Renal cortex interstitium (tissue), 15 donors: ENCODE measurements around the gene FUS. TPM values are rescaled to one million over a fixed set of nuclear protein-coding genes. Genes with fewer than 3 reads are reported as not detected.
"Not testable (repeated sequence)": the region's sequence is repeated elsewhere in the genome, so short reads cannot be mapped to it uniquely, and the experiment has no call there.

Experiments
- DNase-seq, 11 donors: peaks; one replicate each; pipeline ENCODE4 v3.0.0-alpha.2; 2013; ENCODE audit warnings: low read depth in 9 of 11, low spot score in 4 of 11; ENCODE audit errors: extremely low read depth in 1 of 11
- long read RNA-seq, 16 experiments: transcript quantifications; one replicate each; lab custom pipeline, GENCODE V29; 2026
- polyA plus RNA-seq, 3 donors: library from polyadenylated mRNA; unstranded; fragments of 120-200 nt; gene quantifications; one replicate each; pipeline ENCODE4 v1.2.1, GENCODE V29; 2013; ENCODE audit not compliant: insufficient read length in 3 of 3

Gene FUS
- 100 to 1,000 TPM; 736 to 808 (median 782) TPM for polyA plus RNA-seq
- long read RNA-seq, donor 1, full-length matches to known transcripts: 53 of 150 reads
- long read RNA-seq, donor 1, partial matches to known transcripts: 97 of 150 reads
- long read RNA-seq, donor 1, other reads (novel, unspliced or antisense): 0 of 150 reads
- long read RNA-seq, donor 2, full-length matches to known transcripts: 38 of 112 reads
- long read RNA-seq, donor 2, partial matches to known transcripts: 74 of 112 reads
- long read RNA-seq, donor 2, other reads (novel, unspliced or antisense): 0 of 112 reads
- long read RNA-seq, donor 3, full-length matches to known transcripts: 97 of 219 reads
- long read RNA-seq, donor 3, partial matches to known transcripts: 122 of 219 reads
- long read RNA-seq, donor 3, other reads (novel, unspliced or antisense): 0 of 219 reads
- long read RNA-seq, donor 4, full-length matches to known transcripts: 68 of 169 reads
- long read RNA-seq, donor 4, partial matches to known transcripts: 101 of 169 reads
- long read RNA-seq, donor 4, other reads (novel, unspliced or antisense): 0 of 169 reads
- long read RNA-seq, donor 5: 0 reads
- long read RNA-seq, donor 6, full-length matches to known transcripts: 83 of 282 reads
- long read RNA-seq, donor 6, partial matches to known transcripts: 199 of 282 reads
- long read RNA-seq, donor 6, other reads (novel, unspliced or antisense): 0 of 282 reads
- long read RNA-seq, donor 7, full-length matches to known transcripts: 85 of 284 reads
- long read RNA-seq, donor 7, partial matches to known transcripts: 194 of 284 reads
- long read RNA-seq, donor 7, other reads (novel, unspliced or antisense): 5 of 284 reads
- long read RNA-seq, donor 8: 0 reads
- long read RNA-seq, donor 9, full-length matches to known transcripts: 70 of 143 reads
- long read RNA-seq, donor 9, partial matches to known transcripts: 73 of 143 reads
- long read RNA-seq, donor 9, other reads (novel, unspliced or antisense): 0 of 143 reads
- long read RNA-seq, donor 10, full-length matches to known transcripts: 66 of 179 reads
- long read RNA-seq, donor 10, partial matches to known transcripts: 113 of 179 reads
- long read RNA-seq, donor 10, other reads (novel, unspliced or antisense): 0 of 179 reads
- long read RNA-seq, donor 11, full-length matches to known transcripts: 56 of 118 reads
- long read RNA-seq, donor 11, partial matches to known transcripts: 62 of 118 reads
- long read RNA-seq, donor 11, other reads (novel, unspliced or antisense): 0 of 118 reads
- long read RNA-seq, donor 12, full-length matches to known transcripts: 32 of 127 reads
- long read RNA-seq, donor 12, partial matches to known transcripts: 68 of 127 reads
- long read RNA-seq, donor 12, other reads (novel, unspliced or antisense): 27 of 127 reads
- long read RNA-seq, donor 13: 0 reads
- long read RNA-seq, donor 14, full-length matches to known transcripts: 59 of 136 reads
- long read RNA-seq, donor 14, partial matches to known transcripts: 77 of 136 reads
- long read RNA-seq, donor 14, other reads (novel, unspliced or antisense): 0 of 136 reads
- long read RNA-seq, donor 15, full-length matches to known transcripts: 30 of 72 reads
- long read RNA-seq, donor 15, partial matches to known transcripts: 42 of 72 reads
- long read RNA-seq, donor 15, other reads (novel, unspliced or antisense): 0 of 72 reads
- long read RNA-seq, donor 16, full-length matches to known transcripts: 205 of 687 reads
- long read RNA-seq, donor 16, partial matches to known transcripts: 389 of 687 reads
- long read RNA-seq, donor 16, other reads (novel, unspliced or antisense): 93 of 687 reads

- peak; percentile 81 to 93 (median 89) for DNase-seq
These were observed at the start of gene FUS for GRCh38 chr16:31179747-31180459. FUS (plus strand) TSS chr16:31180139; CDS start chr16:31180215, 76 bp downstream.

- DNase-seq: no peak
These were observed 49.5 kb upstream of the FUS start for GRCh38 chr16:31130336-31130891.

- no peak for DNase-seq
These were observed 49.0 kb upstream of the FUS start for GRCh38 chr16:31130899-31131298.

- DNase-seq: no peak
These were observed 48.5 kb upstream of the FUS start for GRCh38 chr16:31131416-31131815.

- no peak for DNase-seq
These were observed 48.1 kb upstream of the FUS start for GRCh38 chr16:31131841-31132271.

GRCh38 chr16:31132303-31132979 is 47.5 kb upstream of the FUS start:
- no peak for DNase-seq

GRCh38 chr16:31133046-31133501 is 46.9 kb upstream of the FUS start:
- DNase-seq: no peak

GRCh38 chr16:31134091-31134571 is 45.8 kb upstream of the FUS start:
- DNase-seq: no peak

- peak in 1 of 11 donors; percentile 44 for DNase-seq
These were observed 45.1 kb upstream of the FUS start for GRCh38 chr16:31134625-31135534.

- DNase-seq: peak in 1 of 11 donors; percentile 27
These were observed 44.2 kb upstream of the FUS start, which contains the start of gene PRSS8 for GRCh38 chr16:31135535-31136286. PRSS8 (minus strand) TSS chr16:31135727; CDS start chr16:31135498, 229 bp downstream.

- DNase-seq: no peak
These were observed 43.7 kb upstream of the FUS start for GRCh38 chr16:31136287-31136662.

GRCh38 chr16:31136822-31137499 is 43.0 kb upstream of the FUS start:
- not testable (repeated sequence) for DNase-seq

GRCh38 chr16:31138621-31139578 is 41.0 kb upstream of the FUS start:
- DNase-seq: peak in 1 of 11 donors; percentile 19
